Left colon (tissue), 2 donors: ENCODE measurements around the gene PRR23B. TPM values are rescaled to one million over a fixed set of nuclear protein-coding genes. Genes with fewer than 3 reads are reported as not detected.

Experiments
- ATAC-seq: fragments of 200-7000 bp; cut with Tn5 transposase; one replicate; pipeline ENCODE4 v1.9.1; 2020; ENCODE audit warnings: mild to moderate bottlenecking, moderate library complexity
- DNase-seq, 2 donors: peaks; one replicate each; pipeline ENCODE4 v3.0.0-alpha.2; 2020
- intact Hi-C, 2 donors: fragments of 100-400 bp; cut with DNase I in 1 of 2; cut with micrococcal nuclease in 1 of 2; formaldehyde crosslinking; loops; one replicate each; pipeline versions ENCODE4 v1.11.2 to v1.14.0; 2022; cut with DNase I, micrococcal nuclease
- total RNA-seq, 2 donors: library from RNA; stranded (reverse); fragmentation: NEBNext Ultra II Directional; extraction: Animal tissue kit (Norgen Biotek cat#: 25700); gene quantifications; one replicate each; pipeline ENCODE4 v1.2.1, GENCODE V29; 2021
- donor health status: DM: no; HTN: no; CAD: no.
- donor health status: DM: yes; HTN: yes; CAD: no.

PRR23B gene
- total RNA-seq, 2 donors from 2014 or later: not detected

GRCh38 chr3:138984816-138985215, 35.9 kb downstream of the PRR23B start:
- intact Hi-C loops: no loop called here
- DNase-seq (no peak), ATAC-seq (no peak)

- intact Hi-C loops: no loop called here
- ATAC-seq (no peak), DNase-seq (no peak)
Measured at GRCh38 chr3:138976047-138976446, 44.7 kb downstream of the PRR23B start.

GRCh38 chr3:138975351-138975750, 45.4 kb downstream of the PRR23B start:
- DNase-seq (no peak), ATAC-seq (no peak)
- intact Hi-C loops: no loop called here

- DNase-seq (peak in 1 of 2 donors; percentile 21), ATAC-seq (peak; percentile 70)
- intact Hi-C loops: no loop called here
Measured at GRCh38 chr3:138974462-138974861, 46.3 kb downstream of the PRR23B start.

GRCh38 chr3:138972941-138973340, 47.8 kb downstream of the PRR23B start:
- intact Hi-C loops: no loop called here
- ATAC-seq: no peak

GRCh38 chr3:138971766-138972320, 48.9 kb downstream of the PRR23B start:
- DNase-seq (no peak), ATAC-seq (no peak)
- intact Hi-C loops: no loop called here

More at GRCh38 chr3:138972941-138973340, 47.8 kb downstream of the PRR23B start:
- DNase-seq: no peak

Other genes starting within 250 kb of the PRR23B start
- 10 to 100 TPM; 54.9 to 55.9 TPM for gene PIK3CB, start 186.0 kb downstream of the PRR23B start, total RNA-seq
- gene FOXL2, start 73.8 kb downstream of the PRR23B start, total RNA-seq: not detected
- not detected for gene FOXL2NB, start 73.7 kb downstream of the PRR23B start, total RNA-seq
- not detected for gene PRR23A, start 14.7 kb downstream of the PRR23B start, total RNA-seq
- gene PRR23C, start 24.0 kb upstream of the PRR23B start, total RNA-seq: not detected